Activated T-cell treated with anti-CD3 and anti-CD28 coated beads, Interleukin-2, amount 50 U/mL, for 48 hours (primary cell): Measurements from ENCODE around the gene C9orf78.

Experiments
- DNase-seq, 2 experiments: peaks; one replicate each; pipeline ENCODE4 v3.0.0-alpha.2; 2020

Gene C9orf78

GRCh38 chr9:129839324-129840023 lies 4.4 kb upstream of the C9orf78 start:
- no peak for DNase-seq

GRCh38 chr9:129838707-129839259 lies 3.7 kb upstream of the C9orf78 start:
- peak in 1 of 2 experiments; percentile 52 for DNase-seq

- DNase-seq, result peak; percentile 49 to 58
Observed at GRCh38 chr9:129836311-129837007, 1.4 kb upstream of the C9orf78 start.

GRCh38 chr9:129835860-129836223 lies 767 bp upstream of the C9orf78 start:
- DNase-seq, result no peak

- peak; percentile 49 to 61 for DNase-seq
Observed at GRCh38 chr9:129834489-129835127, 467 bp downstream of the C9orf78 start.

- DNase-seq, result no peak
Observed at GRCh38 chr9:129832982-129833381, 2.1 kb downstream of the C9orf78 start.

GRCh38 chr9:129828969-129829368 lies 6.1 kb downstream of the C9orf78 start:
- no peak for DNase-seq

GRCh38 chr9:129828051-129828450 lies 7.0 kb downstream of the C9orf78 start:
- no peak for DNase-seq

GRCh38 chr9:129826759-129827158 lies 8.3 kb downstream of the C9orf78 start:
- DNase-seq, result no peak

GRCh38 chr9:129826344-129826743 lies 8.7 kb downstream of the C9orf78 start:
- DNase-seq, result no peak

GRCh38 chr9:129823935-129824601 lies 11.0 kb downstream of the C9orf78 start, which contains the start of gene TOR1A:
Gene TOR1A (minus strand): TSS chr9:129824136. CDS start chr9:129824085, 51 bp downstream.
- peak; percentile 95 to 96 for DNase-seq

GRCh38 chr9:129823542-129823934 lies 11.5 kb downstream of the C9orf78 start:
- DNase-seq, result no peak

- peak; percentile 40 to 55 for DNase-seq
Observed at GRCh38 chr9:129822898-129823541, 12.1 kb downstream of the C9orf78 start.

- DNase-seq, result no peak
Observed at GRCh38 chr9:129816501-129817435, 18.3 kb downstream of the C9orf78 start.

- DNase-seq, result no peak
Observed at GRCh38 chr9:129815278-129815677, 19.8 kb downstream of the C9orf78 start.

- DNase-seq, result no peak
Observed at GRCh38 chr9:129814432-129815223, 20.4 kb downstream of the C9orf78 start.

- DNase-seq, result no peak
Observed at GRCh38 chr9:129813661-129814060, 21.4 kb downstream of the C9orf78 start.

- DNase-seq, result no peak
Observed at GRCh38 chr9:129812385-129812784, 22.7 kb downstream of the C9orf78 start.

- DNase-seq, result no peak
Observed at GRCh38 chr9:129811967-129812363, 23.1 kb downstream of the C9orf78 start.

GRCh38 chr9:129810788-129811187 lies 24.3 kb downstream of the C9orf78 start:
- no peak for DNase-seq
